GM18517 (cell line): ENCODE data around the gene FBXL3.

ENCODE experiments used
- ATAC-seq: cut with Tn5 transposase; IDR thresholded peaks from one replicate; pipeline ENCODE4 v1.9.1; 2021; ENCODE audit warnings: mild to moderate bottlenecking, moderate library complexity; ENCODE audit not compliant: unreplicated experiment

The FBXL3 gene, protein sequence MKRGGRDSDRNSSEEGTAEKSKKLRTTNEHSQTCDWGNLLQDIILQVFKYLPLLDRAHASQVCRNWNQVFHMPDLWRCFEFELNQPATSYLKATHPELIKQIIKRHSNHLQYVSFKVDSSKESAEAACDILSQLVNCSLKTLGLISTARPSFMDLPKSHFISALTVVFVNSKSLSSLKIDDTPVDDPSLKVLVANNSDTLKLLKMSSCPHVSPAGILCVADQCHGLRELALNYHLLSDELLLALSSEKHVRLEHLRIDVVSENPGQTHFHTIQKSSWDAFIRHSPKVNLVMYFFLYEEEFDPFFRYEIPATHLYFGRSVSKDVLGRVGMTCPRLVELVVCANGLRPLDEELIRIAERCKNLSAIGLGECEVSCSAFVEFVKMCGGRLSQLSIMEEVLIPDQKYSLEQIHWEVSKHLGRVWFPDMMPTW

DNA sequence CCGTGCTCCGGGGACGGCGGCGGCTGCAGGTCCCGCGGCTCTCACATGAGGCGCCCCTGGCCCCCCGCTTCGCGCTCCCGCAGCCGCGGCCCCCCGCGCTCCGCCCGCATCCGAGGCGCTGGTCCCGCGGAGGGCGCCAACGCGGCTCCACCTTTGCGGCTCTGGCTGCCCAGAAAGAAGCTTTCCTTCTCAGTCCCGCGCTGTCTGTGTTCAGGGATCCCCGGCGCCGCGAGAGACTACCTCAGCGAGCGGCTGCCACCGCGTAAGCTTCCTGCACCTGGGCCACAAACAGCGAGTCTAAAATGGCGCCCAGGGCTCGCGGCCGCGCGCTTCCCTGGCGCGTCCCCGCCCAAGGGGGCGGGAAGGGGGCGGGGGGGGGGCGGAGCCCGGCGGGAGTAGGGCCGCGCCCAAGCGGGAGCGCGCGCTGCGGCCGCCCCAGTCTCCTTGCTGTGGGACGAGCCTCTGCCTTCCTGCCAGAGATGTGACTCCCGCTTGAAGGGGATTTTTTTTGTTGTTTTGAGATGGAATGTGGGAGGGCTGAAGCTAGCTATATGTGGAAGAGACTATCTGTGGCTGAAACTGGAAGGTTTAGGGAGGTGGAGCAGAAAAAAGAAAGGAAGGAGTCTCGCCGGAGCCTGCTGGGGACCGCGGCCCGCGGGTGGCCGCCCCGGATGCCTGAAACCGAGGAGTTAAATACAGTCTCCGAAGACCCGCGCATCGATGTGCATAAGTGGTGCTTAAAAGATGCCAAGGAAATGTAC, at the start of gene FBXL3:
TSS of gene FBXL3 (minus strand) at position 299 of the 761 bp plus-strand sequence. CDS start 5,299 bp downstream, outside the sequence.
- peak; percentile 59 for ATAC-seq

DNA sequence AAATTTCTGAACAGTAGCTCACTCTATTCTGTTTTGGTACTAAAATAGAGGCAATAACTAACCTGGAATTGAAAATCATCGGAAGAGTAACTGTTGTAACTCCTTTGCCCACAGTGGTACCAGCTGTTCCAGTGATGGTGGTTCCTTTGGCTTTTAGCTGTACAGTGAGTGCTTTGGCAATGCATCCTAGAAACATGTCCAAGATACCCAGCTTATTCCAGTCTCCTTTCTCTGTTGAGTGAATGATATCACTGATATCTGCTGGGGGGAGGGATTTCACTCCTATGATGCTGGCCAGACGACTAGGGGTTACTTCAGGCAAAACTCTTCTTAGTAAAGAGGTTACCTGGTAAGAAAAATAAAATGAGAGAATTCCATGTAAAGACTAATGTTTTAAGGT, 40.6 kb upstream of the FBXL3 start:
- ATAC-seq = no peak

DNA sequence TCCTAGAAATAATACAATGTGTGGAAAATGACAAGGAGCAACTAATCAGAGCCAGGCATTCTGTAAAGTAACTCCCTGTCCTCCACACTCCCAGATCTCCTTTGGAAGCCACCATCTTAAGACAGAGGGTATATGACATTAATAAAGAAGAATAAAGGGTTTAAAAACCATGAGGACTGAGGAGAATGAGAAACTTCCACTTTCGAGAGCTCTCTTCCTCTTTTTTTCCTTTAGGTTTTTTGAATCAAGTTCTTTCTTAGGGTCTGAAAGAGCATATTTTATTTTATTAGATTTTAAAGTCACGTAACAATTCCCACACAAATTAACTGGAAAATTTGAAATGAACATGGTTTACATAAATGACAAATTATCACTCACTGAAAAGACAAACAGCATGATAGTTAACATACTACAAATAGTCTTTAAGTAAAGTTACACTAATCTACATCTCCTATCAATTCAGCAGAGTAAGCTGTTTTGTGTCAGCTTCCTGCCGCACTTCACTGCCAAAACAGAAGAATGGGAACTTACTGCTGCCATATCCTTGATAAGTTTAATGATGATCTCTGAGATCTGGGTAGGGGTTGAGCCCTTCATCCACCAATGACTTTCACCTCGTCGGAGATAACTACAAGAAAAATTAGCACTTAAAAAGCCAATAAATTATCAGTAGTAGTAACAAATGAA, 38.6 kb upstream of the FBXL3 start:
- no peak for ATAC-seq

DNA sequence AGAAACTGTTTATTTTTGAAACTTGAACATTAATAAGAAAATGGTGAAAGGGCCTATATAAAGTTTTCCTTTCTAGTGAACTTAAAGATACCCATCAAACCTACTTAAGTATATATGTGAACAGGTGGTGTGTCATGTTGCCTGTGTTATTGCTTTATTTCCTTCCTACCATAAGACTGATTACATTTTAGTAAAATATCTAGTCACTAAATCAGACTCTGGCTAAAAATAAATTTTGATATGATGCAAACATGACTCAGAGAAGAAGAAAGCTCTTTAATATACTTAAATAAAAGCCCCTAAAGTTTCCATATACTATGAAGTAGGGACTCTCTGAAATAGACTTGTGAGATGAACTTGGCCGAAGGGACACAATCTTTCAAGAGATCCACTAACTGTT, 35.1 kb upstream of the FBXL3 start:
- no peak for ATAC-seq

DNA sequence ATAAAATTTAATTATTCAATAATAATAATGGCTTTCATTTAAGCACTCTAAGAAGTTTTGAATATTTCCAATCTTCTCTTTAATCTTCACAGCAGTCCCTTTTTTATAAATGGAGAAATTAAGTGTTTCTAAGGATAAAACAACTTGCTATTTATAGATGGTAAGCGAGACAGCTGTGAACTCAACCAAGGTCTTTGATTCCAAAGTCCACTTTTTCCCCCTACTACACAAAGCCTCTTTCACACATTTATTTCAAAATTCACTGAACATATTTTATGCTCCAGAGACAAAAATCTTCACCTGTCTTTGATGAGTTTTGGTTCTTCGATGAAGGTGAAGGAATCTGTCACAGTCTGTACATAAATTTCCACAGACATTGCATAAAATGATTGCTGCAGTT, 34.4 kb upstream of the FBXL3 start:
- ATAC-seq = no peak

DNA sequence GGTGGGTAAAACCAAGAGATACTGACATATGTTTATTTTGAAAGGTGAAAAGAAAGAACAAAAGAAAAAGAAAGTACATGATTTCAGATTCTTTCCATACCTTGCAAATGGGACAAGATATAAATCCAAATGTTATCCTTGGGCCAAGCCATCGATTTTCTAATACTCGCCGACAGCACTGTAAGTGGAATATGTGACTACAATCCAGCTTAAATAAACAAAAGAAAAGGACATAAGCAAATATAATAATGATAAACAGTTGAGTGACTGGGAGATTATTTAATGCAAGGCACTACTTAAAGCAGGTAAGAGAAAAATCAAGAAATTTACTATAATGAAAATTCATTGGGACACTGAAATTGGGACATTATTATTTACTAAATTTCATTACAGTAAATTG, 29.9 kb upstream of the FBXL3 start:
- no peak for ATAC-seq

DNA sequence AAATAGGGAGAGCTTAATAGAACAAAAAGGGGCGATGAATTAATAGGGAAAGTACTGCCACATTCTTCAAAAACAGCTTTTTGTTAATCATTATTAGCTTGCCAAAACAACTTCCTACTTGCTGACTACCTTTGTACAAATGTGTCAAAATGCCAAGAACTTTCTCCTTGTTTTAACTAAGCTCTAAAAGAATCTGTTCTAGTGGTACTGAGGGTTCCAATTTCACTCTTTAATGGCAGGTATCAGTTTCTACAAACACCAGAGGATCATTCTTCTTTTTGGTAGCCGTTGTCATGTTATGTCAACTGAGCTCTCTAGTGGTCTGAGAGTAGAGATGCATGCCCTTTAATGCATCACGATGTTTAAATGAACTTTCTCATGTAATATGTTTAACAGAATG, 29.4 kb upstream of the FBXL3 start:
- no peak for ATAC-seq

DNA sequence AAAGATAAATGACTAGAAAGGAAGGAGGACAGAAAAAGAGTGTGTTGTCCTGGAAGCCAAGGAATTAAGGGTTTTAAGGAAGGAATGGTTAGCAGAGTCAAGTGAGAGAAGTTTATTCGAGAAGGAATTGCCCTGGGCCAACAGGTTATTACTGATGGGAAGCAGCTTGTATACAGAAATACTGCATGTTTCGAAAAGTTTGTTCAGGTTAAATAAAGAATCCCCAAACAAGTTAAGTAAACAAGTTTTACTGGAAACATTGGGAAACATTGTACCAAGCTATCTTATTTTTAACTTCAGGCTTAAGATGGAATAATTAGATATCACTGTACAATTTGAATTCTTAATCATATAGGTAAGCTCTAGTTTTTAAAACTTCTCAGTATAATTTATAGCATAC, 28.2 kb upstream of the FBXL3 start:
- no peak for ATAC-seq

DNA sequence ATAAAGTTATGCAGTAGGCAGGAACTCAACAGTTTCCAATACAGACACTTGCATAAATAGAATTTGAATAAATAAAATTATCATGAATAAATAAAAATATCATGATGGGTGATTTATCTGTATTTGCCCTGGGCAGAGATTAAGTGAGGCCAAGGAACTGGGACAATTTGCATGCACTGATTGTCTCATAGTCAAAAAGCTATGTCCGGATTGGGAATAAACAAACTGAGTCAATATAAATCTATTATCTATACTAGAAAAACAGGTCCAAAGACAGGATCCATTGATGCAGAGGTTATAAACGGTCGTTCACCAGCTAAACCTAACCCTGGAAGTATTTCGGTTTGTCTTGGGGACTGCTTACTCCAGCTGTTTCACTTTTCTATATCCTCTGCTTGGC, 26.2 kb upstream of the FBXL3 start:
- no peak for ATAC-seq

DNA sequence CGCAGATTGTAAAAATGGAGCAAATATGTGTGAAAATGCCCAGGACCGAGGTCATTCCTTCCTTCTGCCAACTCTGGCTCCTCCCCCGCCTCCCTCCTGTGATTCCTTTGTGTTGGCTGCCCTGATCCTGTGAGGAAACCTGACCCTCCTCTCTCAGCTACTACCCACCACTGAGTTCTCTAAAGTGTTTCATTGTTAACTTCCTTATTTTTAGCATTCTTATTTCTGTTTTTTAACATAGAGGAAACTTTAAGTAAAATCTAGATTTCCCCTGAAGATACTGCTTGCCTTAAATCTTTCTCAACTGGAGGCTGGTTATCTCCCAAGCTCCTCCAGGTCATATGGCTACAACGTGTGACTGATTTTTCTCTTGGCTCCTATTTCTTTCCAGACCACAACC, 21.7 kb upstream of the FBXL3 start:
- ATAC-seq = no peak

DNA sequence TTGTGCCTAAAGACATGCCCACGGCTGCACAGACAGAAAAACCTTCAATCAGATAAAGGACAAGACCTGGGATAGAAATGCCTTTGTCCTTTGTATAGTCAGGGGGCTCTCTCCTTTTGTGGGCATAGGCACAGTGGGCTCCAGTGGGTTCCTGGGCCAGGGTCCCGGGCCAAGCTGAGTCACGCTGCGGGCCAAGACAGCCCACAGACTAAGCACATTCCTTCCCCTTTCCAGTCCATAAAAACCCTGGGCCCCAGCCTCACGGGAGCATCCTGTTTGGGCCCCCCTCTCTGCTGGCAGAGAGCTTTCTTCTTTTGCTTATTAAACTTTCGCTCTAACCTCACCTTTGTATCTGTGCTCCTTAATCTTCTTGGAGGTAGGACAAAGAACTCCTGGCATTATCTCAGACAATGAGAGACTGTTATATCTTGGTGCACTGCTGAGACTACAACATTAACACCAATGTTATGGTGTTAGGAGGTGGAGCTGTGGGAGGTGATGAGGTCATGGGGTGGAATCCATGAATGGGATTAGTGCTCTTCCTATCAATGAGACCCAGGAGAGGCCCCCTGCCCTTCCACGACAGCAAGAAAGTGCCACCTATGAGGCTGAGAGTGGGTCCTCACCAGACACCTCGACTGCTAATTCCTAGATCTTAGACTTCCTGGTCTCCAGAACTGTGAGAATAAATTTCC, 20.8 kb upstream of the FBXL3 start:
- ATAC-seq = no peak

DNA sequence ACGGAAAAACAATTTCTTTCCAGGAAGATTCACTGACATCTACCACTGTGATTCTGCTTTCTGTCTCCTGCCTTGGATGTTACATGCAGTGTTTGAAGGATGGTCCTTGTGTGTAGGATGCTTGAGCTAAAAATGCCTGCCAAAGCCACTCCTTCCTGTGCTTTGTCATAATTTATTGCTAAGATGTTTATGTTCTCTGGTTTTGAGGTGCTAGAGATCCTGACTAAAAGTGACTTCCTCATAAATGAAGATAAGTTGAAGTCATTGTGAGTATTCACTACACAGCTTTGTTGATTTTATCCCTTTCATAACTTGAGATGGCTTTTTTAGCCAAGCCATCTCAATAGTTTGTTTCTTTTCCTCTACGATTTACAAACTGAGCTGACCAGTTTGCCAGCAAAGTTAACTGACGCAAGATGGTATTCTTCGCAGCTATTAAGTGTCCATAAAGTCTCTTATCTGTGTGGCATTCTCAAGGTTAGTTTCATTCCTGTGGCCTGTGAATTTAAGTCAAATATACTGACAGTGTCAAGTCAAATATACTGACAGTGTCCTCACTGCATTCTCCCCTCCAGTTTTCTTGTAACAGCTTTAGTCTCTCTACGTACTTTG, 15.7 kb upstream of the FBXL3 start:
- ATAC-seq = no peak

DNA sequence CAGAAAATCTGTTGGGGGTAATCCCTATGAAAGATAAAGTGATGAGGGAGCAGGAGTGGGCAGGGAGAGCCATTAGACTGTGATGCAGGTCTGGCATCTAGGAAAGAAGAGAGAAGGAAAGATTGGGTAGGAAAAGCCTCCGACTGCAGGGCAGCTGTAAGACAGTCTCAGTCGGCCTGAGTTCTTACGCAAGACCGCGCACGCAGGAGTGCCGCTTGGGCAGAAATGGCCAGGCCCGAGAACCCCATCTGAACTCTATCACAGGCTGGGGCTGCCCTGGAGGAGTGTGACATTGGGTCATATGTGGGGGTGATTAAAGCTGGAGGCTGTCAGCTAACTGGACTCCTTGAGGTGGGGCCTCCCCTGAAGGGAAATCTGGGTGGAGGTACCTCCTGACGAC, 13.9 kb upstream of the FBXL3 start:
- ATAC-seq = no peak

DNA sequence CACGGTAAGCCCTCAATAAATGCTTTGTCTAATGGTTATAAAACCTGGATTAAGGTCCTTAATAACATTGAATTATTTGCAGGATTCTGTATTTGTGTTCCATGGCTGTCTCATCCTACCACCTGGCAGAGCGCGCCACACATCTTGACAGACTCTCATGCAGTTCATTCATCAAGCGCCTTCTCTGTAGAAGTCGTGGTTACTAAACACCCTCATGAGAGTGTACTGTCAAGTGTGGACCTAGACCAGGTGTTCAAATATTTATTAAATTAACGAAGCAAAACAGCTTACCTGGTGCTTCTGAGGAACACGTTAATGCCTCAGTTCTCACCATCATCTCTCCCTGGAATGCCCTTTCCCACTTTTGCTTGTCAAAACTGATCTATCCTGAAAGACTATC, 13.1 kb upstream of the FBXL3 start:
- no peak for ATAC-seq

DNA sequence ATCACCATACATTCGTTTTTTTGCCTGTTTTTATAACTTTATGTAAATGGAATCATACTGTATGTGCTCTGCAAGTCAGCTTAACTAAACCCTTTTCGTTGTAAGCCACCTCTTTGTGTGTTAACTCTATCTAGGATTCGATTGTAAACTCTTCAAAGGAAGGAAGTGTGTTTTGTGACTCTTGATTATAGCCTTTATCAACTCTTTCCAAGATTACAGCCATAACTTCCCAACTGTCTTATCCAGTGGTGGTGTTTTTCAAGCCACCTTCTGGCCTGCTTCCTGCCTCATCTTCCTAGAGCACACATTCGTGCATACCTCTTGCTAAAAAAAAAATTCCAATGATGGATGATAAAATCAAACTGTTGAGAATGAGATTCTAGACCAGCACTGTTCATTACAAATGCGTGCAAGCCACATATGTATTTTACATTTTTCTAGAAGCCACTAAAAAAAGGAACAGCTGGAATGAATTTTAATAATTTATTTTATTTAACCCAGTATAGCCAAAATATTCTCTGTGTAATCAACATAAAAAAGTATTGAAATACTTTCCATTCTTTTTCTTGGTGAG, 12.0 kb upstream of the FBXL3 start:
- ATAC-seq = no peak

DNA sequence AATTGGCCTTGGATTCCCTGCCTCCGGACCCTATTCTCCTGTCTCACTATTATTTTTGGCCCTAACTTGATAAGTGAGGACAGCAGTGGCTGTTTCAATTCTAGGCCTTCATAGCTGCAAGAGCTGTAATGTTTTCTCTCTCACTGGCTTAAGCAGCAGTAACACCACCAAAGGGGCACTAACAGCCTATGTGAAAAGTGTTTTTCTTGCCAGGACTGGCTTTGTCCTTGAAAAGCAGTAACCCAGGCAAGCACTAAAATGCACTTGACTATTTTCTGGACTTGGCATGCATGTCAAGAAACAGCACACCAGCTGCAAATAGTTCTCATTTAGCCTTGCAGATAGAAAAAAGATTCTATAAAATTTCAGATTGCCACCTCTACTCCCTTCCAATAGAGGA, 9.3 kb upstream of the FBXL3 start:
- no peak for ATAC-seq

DNA sequence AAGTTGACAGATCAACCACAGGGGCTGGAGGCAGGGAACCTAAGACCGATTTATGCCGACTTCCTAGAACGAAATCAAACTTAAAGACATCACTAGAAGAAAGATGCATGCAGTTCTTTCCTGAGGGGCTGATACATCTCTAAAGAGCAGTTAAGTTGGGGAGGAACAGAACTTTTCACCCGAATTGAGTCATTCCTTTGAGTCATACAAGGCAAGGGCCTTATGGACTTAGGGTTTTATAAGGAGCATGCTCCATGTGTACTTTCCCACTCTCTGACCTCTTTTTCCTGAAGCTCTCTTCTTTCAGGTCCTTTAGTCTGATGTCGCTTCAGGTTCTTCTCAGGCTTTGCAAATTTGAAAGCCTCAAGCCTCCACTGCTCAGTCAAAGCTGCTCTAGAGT, 7.9 kb upstream of the FBXL3 start:
- no peak for ATAC-seq

DNA sequence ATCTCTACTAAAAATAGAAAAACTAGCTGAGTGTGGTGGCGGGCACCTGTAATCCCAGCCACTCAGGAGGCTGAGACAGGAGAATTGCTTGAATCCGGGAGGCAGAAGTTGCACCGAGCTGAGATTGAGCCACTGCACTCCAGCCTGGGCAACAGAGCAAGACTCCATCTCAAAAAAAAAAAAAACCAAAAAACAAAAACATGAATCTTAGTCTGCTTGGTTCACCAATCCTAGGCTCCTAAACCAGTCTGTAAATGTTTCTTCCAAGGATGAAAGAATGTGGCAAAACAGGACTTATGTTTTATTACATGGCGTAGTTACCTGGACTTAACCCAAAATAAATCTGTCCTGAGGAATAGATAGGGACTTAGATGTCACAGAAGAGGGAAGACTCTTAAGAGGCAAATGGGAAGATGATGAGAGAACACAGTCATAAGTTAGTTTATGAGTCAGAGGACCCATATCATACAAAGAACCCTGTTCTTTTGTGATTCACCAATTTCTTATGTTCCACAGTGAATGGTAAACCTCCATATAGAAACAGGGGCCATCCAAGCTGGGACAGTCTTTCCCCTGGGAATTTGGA, 6.9 kb upstream of the FBXL3 start:
- ATAC-seq = no peak

DNA sequence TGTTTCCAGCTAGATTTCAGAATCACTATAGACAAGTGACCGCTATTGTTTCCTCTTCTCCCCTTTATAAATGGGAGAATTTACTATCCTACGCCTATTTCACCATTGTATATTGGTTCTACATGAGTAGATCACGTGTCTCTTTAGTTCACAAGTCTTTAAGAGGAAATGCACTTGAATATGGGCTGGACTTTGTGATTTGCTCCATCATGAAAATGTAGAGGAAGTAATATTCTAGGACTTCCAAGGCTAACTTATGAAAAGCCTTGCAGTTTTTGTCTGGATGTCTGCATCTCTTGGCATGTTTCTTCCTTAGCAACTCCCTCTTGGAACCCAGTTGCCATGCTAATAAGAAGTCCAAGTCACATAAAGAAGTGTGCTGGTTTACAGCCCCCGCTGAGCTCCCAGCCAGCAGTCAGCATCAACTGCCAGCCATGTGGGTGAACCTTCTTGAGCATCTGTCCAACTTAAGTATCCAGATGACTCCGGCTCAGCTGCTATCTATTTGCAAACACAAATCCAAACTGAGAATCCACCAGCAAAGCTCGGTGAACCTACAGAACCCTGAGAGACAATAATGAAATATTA, 4.8 kb upstream of the FBXL3 start:
- ATAC-seq = no peak

DNA sequence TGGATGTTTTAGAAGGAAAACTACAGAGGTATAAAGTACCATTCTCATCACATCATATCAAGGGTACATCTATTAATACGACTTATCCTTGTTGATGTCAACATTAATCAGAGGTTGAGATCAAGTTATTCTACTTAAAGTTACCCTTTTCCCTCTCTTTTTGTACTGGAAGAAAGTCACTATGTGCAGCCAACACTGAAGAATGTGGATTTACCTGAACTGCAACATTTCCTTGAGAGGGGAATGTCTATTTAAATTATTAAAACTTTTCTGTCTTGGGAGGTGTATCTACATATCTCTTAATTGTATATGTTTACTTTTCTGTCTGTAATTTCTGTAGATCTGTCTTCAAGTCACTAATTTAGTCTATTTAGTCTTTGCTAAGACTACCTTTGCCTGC, 2.5 kb upstream of the FBXL3 start:
- no peak for ATAC-seq
